ENCODE data around the gene SPAG4. TPM values are rescaled to one million over a fixed set of nuclear protein-coding genes. Genes with fewer than 3 reads are reported as not detected.
A peak's percentile ranks its signal among the peaks of the same experiment; 100 is the strongest.

Gene SPAG4
- polyA plus RNA-seq, 1 donor (not counting 4 experiments of a cell fraction or from before 2014, with no cell fraction given): 0.93 TPM

DNA sequence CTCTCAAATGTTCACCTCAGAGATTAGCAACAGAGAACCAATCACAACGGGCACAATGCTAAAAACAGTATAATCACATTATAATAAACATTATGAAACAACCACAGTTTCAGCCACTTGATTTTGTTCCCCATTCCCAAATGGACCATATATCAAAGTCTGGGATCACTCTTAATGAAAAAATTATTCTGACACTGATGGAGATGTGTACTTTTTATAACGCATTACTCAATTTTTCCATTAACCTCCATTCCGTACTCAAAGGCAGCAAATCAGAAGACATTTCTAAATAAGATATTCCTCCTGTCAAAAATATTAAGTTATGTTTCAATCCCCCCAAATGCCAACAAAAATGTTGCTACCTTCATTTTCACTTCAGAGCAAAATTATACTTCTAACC lies 46.3 kb downstream of the SPAG4 start:
- Histone ChIP-seq H3K4me2 (ENCODE audit: control insufficient read depth, extremely low read depth, insufficient read depth, low read depth, low read length) (peak overlapping the region; percentile 99), H3K4me3 (ENCODE audit: control insufficient read depth in 2 of 3, extremely low read depth in 1 of 3, insufficient read depth in 2 of 3, low read depth in 1 of 3, low read length in 3 of 3) (peak overlapping the region; percentile 77 to 89 (median 77)), H3K27ac (ENCODE audit: control insufficient read depth, insufficient read depth, low read length) (peak overlapping the region; percentile 54), H3K9me1 (ENCODE audit: control insufficient read depth, extremely low read depth, insufficient read depth, low read length) (no peaks in the 10 kb centered on the region), H3K4me1 (ENCODE audit: control insufficient read depth, extremely low read depth, insufficient read depth, low read length) (peaks cover 36% of the 10 kb centered on the region), H4K20me1 (ENCODE audit: control insufficient read depth, extremely low read depth, insufficient read depth, low read length) (peaks cover 30% of the 10 kb centered on the region), H3K27me3 (ENCODE audit: control insufficient read depth, extremely low read depth, insufficient read depth, low read length) (no peaks in the 10 kb centered on the region), H3K9me3 (ENCODE audit: control insufficient read depth, low read depth, low read length) (no peaks in the 10 kb centered on the region), H2AFZ (ENCODE audit: control insufficient read depth, low read length) (no peak overlapping the region), H3K79me2 (ENCODE audit: control insufficient read depth, insufficient read depth, low read length) (peaks cover 77% of the 10 kb centered on the region), H3K36me3 (ENCODE audit: control insufficient read depth in 2 of 2, extremely low read depth in 1 of 2, insufficient read depth in 2 of 2, low read length in 2 of 2) (no peaks in the 10 kb centered on the region), H3K9ac (ENCODE audit: control insufficient read depth, extremely low read depth, insufficient read depth, low read length) (peak overlapping the region; percentile 39)
- no peak for DNase-seq (ENCODE audit: low read depth, low spot score)
- TF ChIP-seq, protein P1, sequence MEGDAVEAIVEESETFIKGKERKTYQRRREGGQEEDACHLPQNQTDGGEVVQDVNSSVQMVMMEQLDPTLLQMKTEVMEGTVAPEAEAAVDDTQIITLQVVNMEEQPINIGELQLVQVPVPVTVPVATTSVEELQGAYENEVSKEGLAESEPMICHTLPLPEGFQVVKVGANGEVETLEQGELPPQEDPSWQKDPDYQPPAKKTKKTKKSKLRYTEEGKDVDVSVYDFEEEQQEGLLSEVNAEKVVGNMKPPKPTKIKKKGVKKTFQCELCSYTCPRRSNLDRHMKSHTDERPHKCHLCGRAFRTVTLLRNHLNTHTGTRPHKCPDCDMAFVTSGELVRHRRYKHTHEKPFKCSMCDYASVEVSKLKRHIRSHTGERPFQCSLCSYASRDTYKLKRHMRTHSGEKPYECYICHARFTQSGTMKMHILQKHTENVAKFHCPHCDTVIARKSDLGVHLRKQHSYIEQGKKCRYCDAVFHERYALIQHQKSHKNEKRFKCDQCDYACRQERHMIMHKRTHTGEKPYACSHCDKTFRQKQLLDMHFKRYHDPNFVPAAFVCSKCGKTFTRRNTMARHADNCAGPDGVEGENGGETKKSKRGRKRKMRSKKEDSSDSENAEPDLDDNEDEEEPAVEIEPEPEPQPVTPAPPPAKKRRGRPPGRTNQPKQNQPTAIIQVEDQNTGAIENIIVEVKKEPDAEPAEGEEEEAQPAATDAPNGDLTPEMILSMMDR (optimal IDR thresholded peaks at IDR 0.05 in 1 of 3, IDR thresholded peaks at IDR 0.05 in 1 of 3, conservative IDR thresholded peaks at IDR 0.05 in 1 of 3; ENCODE audit: extremely low read depth in 1 of 3, insufficient read depth in 2 of 3, low read length in 3 of 3): no peak
- no peak for TF ChIP-seq EZH2 (IDR thresholded peaks at IDR 0.05; ENCODE audit: low read length)
- no peak for FAIRE-seq
- dilution Hi-C loops (cut with MboI; ENCODE audit: extremely low pct_ligation_motif_present, low sequenced_read_pairs): no loop called here

DNA sequence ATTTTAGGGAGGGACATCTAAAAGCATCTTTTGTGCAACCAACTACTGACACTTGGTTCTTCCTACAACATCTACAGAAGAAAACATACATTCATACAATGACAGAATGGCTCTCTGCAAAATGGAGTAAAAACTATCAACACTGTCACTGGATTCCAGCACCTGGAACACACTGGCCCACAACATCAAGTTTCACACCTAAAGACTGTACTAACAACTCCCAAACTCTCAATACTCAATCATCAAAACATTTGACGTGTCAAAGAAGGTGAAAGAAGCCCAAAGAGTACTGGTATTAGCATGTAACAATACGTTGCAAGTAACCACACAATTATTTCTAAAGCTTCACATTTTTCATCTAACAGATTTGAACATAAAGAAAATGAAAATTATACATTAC lies 46.9 kb downstream of the SPAG4 start:
- H3K4me2 ChIP-seq (ENCODE audit: control insufficient read depth, extremely low read depth, insufficient read depth, low read depth, low read length): peak overlapping the region; percentile 99
- H3K9me3 ChIP-seq (ENCODE audit: control insufficient read depth, low read depth, low read length): no peaks in the 10 kb centered on the region
- peak overlapping the region; percentile 92 for H3K27ac ChIP-seq (ENCODE audit: control insufficient read depth, insufficient read depth, low read length)
- dilution Hi-C loops (cut with MboI; ENCODE audit: extremely low pct_ligation_motif_present, low sequenced_read_pairs): no loop called here
- no peak for TF ChIP-seq EZH2 (IDR thresholded peaks at IDR 0.05; ENCODE audit: low read length)
- TF ChIP-seq, protein P1 (optimal IDR thresholded peaks at IDR 0.05 in 1 of 3, IDR thresholded peaks at IDR 0.05 in 1 of 3, conservative IDR thresholded peaks at IDR 0.05 in 1 of 3; ENCODE audit: extremely low read depth in 1 of 3, insufficient read depth in 2 of 3, low read length in 3 of 3): no peak
- peaks cover 36% of the 10 kb centered on the region for H3K4me1 ChIP-seq (ENCODE audit: control insufficient read depth, extremely low read depth, insufficient read depth, low read length)
- FAIRE-seq (no peak), DNase-seq (ENCODE audit: low read depth, low spot score) (no peak)
- no peaks in the 10 kb centered on the region for H3K9me1 ChIP-seq (ENCODE audit: control insufficient read depth, extremely low read depth, insufficient read depth, low read length)
- H3K27me3 ChIP-seq (ENCODE audit: control insufficient read depth, extremely low read depth, insufficient read depth, low read length): no peaks in the 10 kb centered on the region
- H3K79me2 ChIP-seq (ENCODE audit: control insufficient read depth, insufficient read depth, low read length): peaks cover 71% of the 10 kb centered on the region
- H3K36me3 ChIP-seq (ENCODE audit: control insufficient read depth in 2 of 2, extremely low read depth in 1 of 2, insufficient read depth in 2 of 2, low read length in 2 of 2): no peaks in the 10 kb centered on the region
- peaks cover 28% of the 10 kb centered on the region for H4K20me1 ChIP-seq (ENCODE audit: control insufficient read depth, extremely low read depth, insufficient read depth, low read length)
- peak overlapping the region; percentile 77 to 89 (median 77) for H3K4me3 ChIP-seq (ENCODE audit: control insufficient read depth in 2 of 3, extremely low read depth in 1 of 3, insufficient read depth in 2 of 3, low read depth in 1 of 3, low read length in 3 of 3)
- no peak overlapping the region for H2AFZ ChIP-seq (ENCODE audit: control insufficient read depth, low read length)
- H3K9ac ChIP-seq (ENCODE audit: control insufficient read depth, extremely low read depth, insufficient read depth, low read length): peak overlapping the region; percentile 96
